Stimulated activated CD4-positive, alpha-beta T cell treated with anti-CD3 and anti-CD28 coated beads, Interleukin-12 subunit alpha, Interleukin-12 subunit beta, amount 100 ng/mL, for 48 hours (primary cell): ENCODE data around the gene ZNF770.

Experiments
- DNase-seq, 3 donors: peaks; one replicate each; pipeline ENCODE4 v3.0.0-alpha.2; 2020; ENCODE audit warnings: low read depth in 2 of 3, low spot score in 1 of 3

ZNF770 gene, protein sequence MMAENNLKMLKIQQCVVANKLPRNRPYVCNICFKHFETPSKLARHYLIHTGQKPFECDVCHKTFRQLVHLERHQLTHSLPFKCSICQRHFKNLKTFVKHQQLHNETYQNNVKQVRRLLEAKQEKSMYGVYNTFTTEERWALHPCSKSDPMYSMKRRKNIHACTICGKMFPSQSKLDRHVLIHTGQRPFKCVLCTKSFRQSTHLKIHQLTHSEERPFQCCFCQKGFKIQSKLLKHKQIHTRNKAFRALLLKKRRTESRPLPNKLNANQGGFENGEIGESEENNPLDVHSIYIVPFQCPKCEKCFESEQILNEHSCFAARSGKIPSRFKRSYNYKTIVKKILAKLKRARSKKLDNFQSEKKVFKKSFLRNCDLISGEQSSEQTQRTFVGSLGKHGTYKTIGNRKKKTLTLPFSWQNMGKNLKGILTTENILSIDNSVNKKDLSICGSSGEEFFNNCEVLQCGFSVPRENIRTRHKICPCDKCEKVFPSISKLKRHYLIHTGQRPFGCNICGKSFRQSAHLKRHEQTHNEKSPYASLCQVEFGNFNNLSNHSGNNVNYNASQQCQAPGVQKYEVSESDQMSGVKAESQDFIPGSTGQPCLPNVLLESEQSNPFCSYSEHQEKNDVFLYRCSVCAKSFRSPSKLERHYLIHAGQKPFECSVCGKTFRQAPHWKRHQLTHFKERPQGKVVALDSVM

DNA sequence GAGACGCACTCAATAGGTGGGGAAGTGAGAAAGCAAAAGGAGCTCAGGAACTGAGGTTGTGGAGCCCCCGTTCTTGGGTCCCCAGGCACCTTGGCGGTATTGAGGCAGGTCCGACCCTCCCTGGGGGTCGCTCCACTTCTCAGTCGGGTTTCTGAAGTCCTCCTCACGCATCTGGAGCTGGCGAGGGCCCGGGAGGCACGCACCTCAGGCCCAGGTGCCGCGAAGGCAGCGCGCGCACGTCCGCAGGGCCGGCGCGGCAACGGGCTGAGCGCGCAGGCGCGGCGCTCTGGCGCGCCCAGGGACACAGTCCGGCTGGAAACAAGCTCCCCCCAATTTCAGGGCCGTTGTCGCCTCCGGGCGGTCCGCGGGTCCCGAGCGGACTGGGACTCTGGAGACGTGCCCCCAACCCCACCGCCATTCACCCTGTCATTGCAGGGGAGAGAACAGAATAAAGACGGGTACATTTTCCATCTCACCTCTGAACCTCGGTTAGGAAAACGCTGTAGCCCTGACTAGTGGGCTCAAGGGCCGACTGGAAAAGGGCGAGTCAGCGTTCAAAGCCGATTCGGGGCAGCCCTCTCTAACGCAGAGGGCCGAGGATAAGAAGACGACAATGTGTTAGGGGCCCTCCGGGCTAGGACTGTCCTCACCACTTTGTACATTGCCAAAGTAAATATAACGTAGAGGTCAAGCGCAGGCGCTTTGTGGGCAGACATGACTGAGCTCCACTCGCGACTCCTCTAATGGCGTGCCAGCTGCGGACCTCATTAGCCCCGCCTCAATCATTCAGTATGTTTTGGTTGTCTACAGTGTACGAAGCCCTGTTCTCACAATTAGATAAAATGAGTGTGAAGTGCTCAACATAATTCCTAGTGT lies at the start of gene ZNF770:
Gene ZNF770, minus strand, starts transcription at position 261 of the 876 bp plus-strand sequence. CDS start 4,853 bp downstream, outside the sequence.
- DNase-seq: peak; percentile 72 to 86 (median 75)

DNA sequence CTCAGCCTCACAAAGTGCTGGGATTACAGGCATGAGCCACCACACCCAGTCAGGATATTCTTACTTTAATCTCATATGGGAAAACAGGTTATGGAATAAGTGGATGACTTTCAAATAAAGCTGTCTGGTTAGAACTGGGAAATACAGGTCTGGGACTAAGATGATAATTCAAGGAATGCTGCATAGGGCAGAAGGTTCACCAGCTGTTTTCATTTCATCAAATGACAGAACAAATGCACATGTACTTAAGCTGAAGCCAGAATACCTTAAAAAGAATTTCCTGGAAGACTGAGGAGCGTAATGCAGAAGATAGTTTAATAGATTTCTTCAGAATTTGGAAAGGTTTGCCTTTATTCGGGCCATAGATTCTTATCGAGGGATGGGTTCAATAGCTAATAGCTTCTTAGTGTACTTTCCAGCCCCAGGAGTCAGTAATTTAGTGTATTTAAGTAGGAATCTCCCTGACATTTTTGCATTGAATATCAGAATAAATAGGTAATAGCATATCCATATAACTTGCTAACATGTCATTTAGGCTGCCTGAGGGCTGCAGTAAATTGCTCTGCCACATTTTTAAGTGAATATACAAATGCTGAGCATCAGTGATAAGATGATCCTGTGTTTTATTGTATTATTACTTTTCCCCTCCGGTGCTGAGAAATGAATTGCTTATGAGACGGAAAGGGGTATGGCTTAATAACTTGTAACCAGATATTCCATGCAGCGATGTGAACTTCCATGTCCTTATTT lies 40.3 kb upstream of the ZNF770 start:
- DNase-seq: no peak

DNA sequence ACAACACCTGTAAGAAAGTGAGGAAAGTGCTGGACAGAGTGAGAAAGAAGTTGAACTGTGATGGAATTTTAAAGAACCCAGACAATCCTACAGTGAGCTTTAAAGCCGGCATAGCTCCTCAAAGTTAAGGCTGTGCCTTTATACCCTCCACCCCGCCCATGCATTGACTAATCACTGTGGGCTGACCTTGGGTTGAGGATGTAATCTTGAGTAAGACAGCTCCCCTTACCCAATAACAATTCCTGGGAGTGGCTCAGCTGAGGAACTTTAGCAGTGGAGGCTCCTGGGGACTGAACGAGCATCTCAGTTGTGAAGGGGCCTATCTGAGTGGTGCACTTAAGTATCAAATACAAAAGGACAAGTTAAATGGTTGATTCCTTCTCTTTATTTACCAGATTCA lies 35.7 kb upstream of the ZNF770 start:
- no peak for DNase-seq

DNA sequence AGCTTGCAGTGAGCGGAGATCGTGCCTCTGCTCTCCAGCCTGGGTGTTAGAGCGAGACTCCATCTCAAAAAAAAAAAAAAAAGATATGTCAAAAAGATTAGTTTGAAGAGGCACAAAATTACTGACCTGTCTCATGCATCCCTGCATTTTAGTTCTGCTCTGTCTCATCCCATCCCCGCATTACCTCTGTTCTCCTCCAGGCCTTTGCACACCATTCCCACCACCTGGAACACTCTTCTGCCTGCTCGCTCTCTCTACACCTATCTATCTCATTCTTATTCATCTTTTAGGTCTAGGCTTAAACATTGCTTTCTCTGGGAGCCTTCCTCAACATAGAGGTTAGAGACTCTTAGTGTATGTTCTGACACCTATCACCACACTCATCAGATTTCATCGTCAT lies 32.9 kb upstream of the ZNF770 start:
- no peak for DNase-seq

DNA sequence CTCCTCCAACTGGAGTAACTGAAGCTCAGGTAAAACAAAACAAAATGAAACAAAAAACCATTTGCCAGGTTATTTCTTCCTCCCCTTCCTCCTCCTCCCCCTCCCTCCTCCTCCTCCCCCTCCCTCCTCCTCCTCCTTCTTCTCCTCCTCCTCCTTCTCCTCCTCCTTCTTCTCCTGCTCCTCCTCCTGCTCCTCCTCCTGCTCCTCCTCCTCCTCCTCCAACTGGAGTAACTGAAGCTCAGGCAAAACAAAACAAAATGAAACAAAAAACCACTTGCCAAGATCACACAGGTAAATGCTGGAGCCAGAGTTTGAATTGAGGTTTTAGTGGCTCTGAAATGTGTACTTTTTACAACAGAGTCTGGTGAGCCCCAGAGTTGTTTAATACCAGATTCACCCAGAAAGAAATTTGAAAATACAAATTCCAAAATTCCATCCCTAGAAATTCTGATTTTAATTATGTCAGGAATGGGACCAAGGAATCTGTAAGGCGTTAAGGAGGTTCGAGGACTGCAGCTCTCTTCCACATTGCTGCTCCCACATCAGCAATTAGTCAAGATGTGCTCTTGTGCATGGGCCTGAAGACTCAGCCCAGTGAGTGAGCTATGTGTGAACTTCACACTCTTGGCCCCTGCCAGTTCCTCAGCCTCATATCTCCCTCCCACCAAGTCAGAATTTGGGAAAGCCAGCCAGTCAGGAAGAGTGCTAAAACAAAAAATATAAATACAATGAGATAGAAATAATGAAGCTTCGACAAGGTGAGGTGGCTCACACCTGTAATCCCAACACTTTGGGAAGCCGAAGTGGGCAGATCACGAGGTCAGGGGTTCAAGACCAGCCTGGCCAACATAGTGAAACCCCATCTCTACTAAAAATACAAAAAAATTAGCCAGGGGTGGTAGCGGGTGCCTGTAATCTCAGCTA lies 31.6 kb upstream of the ZNF770 start:
- no peak for DNase-seq

DNA sequence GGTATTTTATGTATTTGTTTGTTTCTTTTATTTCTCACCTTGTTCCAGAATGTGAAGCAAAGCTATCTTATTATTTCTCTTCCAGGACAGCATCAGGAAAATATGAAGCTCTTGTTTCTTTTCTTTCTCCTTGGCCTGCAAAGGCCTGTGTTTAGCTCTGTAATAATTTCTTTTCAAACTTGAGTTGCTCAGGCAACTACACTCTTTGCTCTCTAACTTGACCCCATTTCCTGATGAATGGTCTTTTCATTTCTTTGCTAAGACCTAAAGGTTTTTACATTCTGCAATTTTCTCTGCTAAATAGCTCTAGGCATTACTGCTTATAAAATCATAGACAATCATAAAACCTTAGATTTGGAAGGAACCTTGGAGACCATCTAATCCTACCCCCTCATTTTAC lies 26.2 kb upstream of the ZNF770 start:
- DNase-seq: no peak

DNA sequence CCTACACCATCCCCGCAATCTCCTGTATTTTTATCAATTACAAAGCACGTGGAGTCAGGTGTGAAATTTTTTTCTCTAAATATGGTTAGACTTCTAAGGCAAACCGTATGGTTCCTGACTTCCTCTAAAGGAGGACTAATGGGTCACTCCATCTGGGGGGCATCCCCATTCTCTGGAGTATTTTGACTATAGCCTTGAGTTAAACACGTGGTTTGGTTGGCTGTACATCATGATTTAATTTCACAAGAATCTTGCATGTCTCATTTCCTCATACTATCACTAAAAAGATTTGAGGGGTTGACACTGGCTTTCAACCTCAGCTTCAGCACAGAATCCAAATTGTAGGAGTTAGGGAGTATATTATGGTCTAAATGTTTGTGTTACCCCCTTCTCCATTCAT lies 25.3 kb upstream of the ZNF770 start:
- no peak for DNase-seq

DNA sequence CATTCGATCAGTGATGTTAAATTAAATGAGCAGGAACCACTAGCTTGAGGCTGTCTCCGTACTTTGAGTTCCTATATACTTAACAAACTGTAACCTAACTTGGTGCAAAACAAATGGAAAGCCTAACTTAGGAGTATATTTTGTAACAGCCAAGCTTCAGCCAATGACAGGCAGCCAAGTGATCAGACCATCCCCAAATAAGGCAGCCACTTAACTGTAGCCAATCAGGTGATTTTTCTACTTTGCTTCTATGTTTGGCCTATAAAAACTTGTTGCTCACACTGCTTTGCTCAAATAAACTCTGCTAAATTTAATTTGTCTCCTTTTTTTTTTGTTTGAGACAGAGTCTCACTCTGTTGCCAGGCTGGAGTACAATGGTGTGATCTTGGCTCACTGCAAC lies 19.3 kb upstream of the ZNF770 start:
- no peak for DNase-seq

DNA sequence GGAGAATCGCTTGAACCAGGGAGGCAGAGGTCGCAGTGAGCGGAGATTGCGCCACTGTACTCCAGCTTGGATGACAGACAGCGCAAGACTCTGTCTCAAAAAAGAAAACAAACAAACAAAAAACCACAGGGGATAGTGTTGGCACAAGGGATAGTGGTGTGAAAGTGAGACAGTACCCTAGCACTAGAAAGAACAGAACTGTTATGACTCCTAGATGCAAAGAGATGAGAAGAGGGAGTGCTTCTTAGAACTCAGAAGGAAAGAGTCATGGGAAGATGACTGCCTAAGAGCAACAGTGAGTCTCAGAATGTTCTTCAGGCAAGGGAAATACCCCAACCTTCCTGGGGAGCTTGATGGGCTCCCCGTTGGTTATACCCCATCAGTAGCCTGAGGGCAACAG lies 17.8 kb upstream of the ZNF770 start:
- no peak for DNase-seq

DNA sequence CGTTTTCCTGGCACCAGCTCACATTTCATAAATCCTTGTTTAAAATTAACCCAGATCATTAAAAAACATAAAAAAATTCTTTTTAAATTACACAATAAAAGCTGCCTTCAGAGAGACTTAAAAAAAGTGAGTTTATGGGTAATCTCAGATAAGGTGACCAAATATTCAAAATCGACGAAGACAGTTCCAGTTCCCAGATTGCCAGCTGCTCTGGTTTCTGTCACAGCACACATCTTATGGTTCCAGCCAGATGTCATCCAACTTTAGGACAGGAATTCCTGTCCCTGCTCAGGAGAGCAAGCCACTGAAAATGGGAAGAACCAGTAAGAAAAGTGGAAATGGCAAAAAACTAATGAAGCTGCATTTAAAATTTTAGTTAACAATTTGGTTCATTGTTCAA lies 15.8 kb upstream of the ZNF770 start:
- no peak for DNase-seq

DNA sequence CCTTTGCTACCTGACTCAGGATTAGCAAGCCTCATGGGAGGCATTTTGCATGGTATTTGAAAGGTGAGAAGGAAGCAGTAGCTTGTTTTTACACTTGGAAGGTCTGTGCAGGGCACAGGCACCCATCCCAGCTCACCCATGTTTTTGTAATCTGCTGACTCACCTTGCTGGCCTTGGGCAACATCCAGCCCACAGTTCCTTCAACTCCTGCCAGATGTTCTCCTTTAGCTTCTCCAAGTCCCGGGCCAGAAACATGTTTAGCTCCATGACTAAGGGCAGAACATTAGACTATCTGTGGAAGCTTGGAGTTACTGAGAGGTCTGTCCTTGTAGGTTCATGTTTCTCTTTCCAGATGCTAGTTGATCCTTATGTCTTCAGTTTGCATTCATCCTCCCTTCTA lies 12.4 kb upstream of the ZNF770 start:
- no peak for DNase-seq

DNA sequence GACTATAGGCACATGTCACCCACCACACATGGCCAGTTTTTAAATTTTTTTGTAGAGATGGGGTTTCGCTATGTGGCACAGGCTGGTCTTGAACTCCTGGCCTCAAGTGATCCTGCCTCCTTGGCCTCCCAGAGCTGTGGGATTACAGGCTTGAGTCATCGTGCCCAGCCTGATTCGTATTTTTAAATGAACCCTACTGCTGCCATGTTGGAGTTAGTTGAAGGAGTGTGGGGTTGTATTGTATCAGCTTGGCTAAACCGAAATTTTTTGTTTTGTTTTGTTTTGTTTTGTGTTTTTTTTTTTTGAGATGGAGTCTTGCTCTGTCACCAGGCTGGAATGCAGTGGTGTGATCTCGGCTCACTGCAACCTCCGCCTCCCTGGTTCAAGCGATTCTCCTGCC lies 11.8 kb upstream of the ZNF770 start:
- no peak for DNase-seq

DNA sequence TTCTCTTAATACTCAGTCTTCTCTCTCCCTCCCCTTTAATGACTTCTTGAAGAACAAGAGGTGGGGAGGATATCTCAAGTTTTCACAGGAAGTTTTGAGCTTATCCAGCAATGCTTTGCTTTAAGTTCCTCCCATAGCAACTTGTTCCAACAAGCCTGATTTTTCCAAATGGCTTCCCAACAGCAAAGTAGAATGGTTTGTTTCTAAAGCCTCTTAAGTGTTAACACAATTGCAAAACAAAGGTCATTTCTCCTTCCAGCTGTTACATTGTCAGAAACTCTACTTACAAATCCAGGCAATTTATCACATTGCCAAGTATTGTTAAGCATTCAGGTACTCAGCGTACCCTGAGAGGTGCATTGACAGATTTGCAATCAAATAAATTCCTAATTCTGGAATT lies 6.8 kb upstream of the ZNF770 start:
- DNase-seq: no peak

DNA sequence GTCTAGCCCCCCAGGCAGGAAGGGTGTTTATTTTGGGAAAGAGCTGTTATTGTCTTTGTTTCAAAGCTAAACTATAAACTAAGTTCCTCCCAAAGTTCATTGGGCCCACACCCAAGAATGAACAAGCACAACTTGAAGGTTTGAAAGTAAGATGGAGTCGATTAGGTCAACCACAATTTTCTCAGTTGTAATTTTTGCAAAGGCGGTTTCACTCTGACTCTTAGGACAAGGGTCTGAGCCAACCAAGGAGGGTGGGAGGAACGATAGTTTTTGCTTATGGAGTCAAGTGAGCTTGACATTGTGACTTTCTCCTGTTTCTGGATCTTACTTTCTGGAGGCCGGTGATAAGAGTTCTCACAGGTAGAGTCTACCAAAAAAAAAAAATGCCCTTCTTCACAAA lies 5.8 kb upstream of the ZNF770 start:
- peak in 1 of 3 donors; percentile 35 for DNase-seq

DNA sequence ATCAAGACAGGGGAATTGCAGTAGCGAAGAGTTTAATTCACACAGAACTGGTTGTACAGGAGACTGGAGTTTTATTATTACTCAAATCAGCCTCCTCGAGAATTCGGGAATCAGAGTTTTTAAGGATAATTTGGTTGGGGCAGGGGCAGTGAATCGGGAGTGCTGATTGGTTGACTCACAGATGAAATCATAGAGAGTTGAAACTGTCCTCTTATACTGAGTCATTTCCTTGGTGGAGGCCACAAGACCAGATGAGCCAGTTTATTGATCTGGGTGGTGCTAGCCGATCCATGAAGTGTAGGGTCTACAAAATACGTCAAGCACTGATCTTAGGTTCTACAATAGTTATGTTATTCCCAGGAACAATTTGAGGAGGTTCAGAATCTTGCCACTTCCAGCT lies 5.3 kb upstream of the ZNF770 start:
- DNase-seq: no peak

DNA sequence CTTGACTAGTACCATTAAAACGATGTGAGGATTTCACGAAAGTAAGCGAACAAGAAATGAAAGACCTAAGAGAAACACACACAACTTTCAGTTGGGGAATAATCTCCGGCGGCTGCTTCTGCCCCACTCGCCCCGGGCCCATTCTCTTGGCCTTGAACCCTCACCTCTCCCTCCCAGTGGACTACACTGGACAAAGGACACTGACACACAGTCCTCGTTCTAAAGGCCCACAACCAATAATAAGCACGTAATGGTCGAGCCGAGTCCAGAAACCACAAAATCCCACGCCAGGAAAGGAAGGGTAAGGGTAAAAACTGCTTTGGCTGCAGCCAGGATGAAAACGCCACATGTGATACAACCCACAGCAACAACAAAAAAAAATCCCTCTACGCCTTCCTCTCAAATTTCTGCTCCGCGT lies 469 bp downstream of the ZNF770 start:
- no peak for DNase-seq

DNA sequence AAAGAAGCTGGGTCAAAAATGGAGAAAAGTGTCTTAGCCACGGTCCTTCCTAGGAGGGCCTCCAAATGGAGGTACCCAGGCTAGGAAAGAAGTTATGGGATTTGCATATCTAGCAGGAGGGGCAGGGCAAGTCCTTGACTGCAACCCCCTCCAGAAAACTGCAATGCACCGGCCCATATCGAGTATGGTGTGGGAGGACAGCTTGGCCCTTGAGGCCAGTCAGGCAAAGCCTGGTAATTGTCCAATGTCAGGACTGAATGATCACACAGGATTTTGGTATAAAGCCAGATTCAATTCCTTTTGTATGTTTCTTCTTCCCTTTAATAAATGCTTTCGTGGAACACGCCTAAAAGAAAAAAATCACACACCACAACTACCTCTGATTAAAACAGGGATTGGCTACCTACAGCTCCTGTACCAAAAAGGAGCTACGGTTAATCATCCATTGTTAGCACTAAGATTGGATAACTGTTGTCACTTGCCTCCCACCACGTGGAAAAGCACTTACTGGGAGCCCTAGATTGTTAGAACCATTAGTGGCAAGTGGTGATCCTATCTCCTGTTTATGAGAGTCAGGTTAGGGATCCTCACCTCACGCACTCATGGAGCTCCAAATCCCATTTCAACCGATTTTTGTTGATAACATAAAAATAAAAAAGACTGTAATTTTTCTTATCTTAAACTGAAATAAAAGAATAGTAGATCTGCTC lies 1.2 kb downstream of the ZNF770 start:
- no peak for DNase-seq

DNA sequence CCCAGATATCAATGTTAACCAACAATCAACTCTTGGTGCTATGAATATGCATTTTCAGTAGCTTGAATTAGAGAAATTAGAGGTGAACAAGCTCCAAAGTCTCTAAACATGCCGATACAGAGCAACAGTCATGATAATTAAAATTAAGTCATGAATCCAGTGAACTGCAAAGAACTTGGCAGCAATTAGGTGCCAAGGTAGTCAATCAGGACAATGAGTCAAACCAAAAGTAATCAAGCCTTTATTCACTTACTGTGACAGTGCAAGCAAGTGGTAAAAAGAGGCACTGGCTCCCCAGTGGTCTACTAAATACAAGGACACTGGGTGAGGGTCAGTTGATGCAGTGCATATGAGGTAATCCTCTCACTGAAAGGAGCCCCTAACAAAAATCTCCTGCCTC lies 1.8 kb downstream of the ZNF770 start:
- no peak for DNase-seq

DNA sequence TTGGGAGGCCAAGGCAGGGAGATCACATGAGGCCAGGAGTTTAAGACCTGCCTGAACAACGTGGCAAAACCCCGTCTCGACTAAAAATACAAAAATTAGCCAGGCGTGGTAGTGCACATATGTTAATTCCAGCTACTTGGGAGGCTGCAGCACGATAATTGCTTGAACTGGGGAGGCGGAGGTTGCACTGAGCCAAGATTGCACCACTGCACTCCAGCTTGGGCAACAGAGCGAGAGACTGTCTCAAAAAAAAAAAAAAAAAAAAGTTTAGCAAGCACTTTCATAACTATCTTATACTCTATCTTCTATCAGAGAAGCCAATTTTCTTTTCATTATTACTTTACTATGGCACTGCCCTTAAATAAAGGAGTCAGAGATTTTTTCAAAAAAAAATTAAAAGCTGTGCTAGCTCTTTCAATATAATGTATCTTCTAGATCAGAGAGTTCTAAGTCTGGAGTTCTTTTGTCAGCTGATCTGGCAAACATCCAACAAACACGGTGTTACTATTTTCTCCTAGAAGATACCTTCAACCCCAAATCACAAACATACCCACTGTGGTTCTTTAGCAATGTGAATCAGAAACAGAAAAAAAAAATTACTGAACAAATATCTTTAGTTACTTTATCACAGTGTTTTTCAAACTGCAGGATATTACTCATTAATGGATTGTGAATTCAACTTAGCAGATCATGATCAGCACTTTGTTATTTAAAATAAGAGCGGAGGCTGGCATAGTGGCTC lies 3.0 kb downstream of the ZNF770 start:
- no peak for DNase-seq
